Endodermal cell (in vitro differentiated cells): ENCODE results near the gene COL6A1. TPM values are rescaled to one million over a fixed set of nuclear protein-coding genes. Genes with fewer than 3 reads are reported as not detected.

ENCODE experiments used
- DNase-seq: peaks from one replicate; pipeline ENCODE4 v3.0.0-alpha.2; 2017
- H3K27ac ChIP-seq: 2 replicates; pipeline ENCODE4 v1.5.1; 2013; ENCODE audit warnings: mild to moderate bottlenecking, low read depth, low read length, moderate library complexity
- H3K27me3 ChIP-seq: 2 replicates; pipeline ENCODE4 v1.6.1; 2013; ENCODE audit warnings: mild to moderate bottlenecking, low read length, moderate library complexity; ENCODE audit not compliant: insufficient read depth, control insufficient read depth, poor library complexity, severe bottlenecking
- H3K36me3 ChIP-seq: 2 replicates; pipeline ENCODE4 v1.7.0; 2013; ENCODE audit warnings: mild to moderate bottlenecking, low read length, moderate library complexity; ENCODE audit not compliant: control insufficient read depth, insufficient read depth
- H3K4me1 ChIP-seq: one replicate; pipeline ENCODE4 v1.7.0; 2013; ENCODE audit warnings: low read length; ENCODE audit not compliant: control insufficient read depth, insufficient read depth
- H3K4me3 ChIP-seq: 2 replicates; pipeline ENCODE4 v1.5.1; 2013; ENCODE audit warnings: mild to moderate bottlenecking, low read length, moderate library complexity
- H3K9ac ChIP-seq: 2 replicates; pipeline ENCODE4 v1.6.1; 2013; ENCODE audit warnings: mild to moderate bottlenecking, low read length, moderate library complexity; ENCODE audit not compliant: poor library complexity, severe bottlenecking; ENCODE audit errors: extremely low read depth
- H3K9me3 ChIP-seq: 2 replicates; pipeline ENCODE4 v1.6.1; 2013; ENCODE audit warnings: mild to moderate bottlenecking, low read length, moderate library complexity; ENCODE audit not compliant: control insufficient read depth
- H3K27ac Mint-ChIP-seq: 2 replicates; pipeline ENCODE4 v1.8.0; 2020; ENCODE audit warnings: mixed read lengths
- H3K27me3 Mint-ChIP-seq: 2 replicates; pipeline ENCODE4 v1.8.0; 2021; ENCODE audit warnings: mild to moderate bottlenecking, mixed read lengths; ENCODE audit not compliant: insufficient read depth
- H3K36me3 Mint-ChIP-seq: 2 replicates; pipeline ENCODE4 v1.8.0; 2020; ENCODE audit warnings: low read depth, mixed read lengths
- H3K4me1 Mint-ChIP-seq: 2 replicates; pipeline ENCODE4 v1.8.0; 2020; ENCODE audit warnings: mixed read lengths
- H3K4me3 Mint-ChIP-seq: 2 replicates; pipeline ENCODE4 v1.8.0; 2020; ENCODE audit warnings: mild to moderate bottlenecking, moderate library complexity, mixed read lengths
- H3K9me3 Mint-ChIP-seq: 2 replicates; pipeline ENCODE4 v1.8.0; 2020; ENCODE audit warnings: mild to moderate bottlenecking, mixed read lengths
- CTCF ChIP-seq: fragments of 200-600 bp; sonication (generic); conservative IDR thresholded peaks from 2 replicates; pipeline ENCODE4 v1.5.0; 2021; ENCODE audit warnings: antibody characterized with exemption, mild to moderate bottlenecking
- WGBS, 2 experiments: methylation state at CpG; one replicate each; pipeline versions ENCODE4 v1.1.5 to v1.1.7; 2013; ENCODE audit warnings: missing lambda C conversion rate in 2 of 2, mixed read lengths in 1 of 2; ENCODE audit not compliant: insufficient coverage in 1 of 2, insufficient read length in 1 of 2; 5-methylcytosine and 5-hydroxymethylcytosine counted together
- total RNA-seq, 2 donors: library from RNA; stranded (reverse); fragmentation: NEBNext Ultra II Directional in 1 of 2; extraction: Animal tissue kit (Norgen Biotek cat#: 25700) in 1 of 2; gene quantifications; 2 replicates in 1 of 2; 3 replicates in 1 of 2; pipeline ENCODE4 v1.2.1, GENCODE V29; 2021

COL6A1 gene
- total RNA-seq, 2 donors from 2014 or later: 232 to 407 TPM

- Histone ChIP-seq H3K27ac (no peak overlapping the region), H3K27me3 (no peaks in the 10 kb centered on the region), H3K36me3 (no peaks in the 10 kb centered on the region), H3K9me3 (no peaks in the 10 kb centered on the region), H3K9ac (no peak overlapping the region), H3K4me1 (no peaks in the 10 kb centered on the region), H3K4me3 (no peak overlapping the region)
- WGBS, 2 experiments: 90 to 100% methylated on average over 2 to 3 of the region's 3 CpGs
- Mint-ChIP-seq H3K4me3 (no peak overlapping the region), H3K9me3 (no peaks in the 10 kb centered on the region), H3K4me1 (no peaks in the 10 kb centered on the region), H3K36me3 (no peaks in the 10 kb centered on the region), H3K27me3 (no peaks in the 10 kb centered on the region), H3K27ac (no peak overlapping the region)
- DNase-seq: no peak
- no peak for TF ChIP-seq CTCF
These were observed 47.0 kb upstream of the COL6A1 start for GRCh38 chr21:45934554-45934953.

- Histone ChIP-seq H3K27ac (no peak overlapping the region), H3K9ac (no peak overlapping the region), H3K4me1 (no peaks in the 10 kb centered on the region), H3K27me3 (no peaks in the 10 kb centered on the region), H3K4me3 (no peak overlapping the region), H3K9me3 (no peaks in the 10 kb centered on the region), H3K36me3 (no peaks in the 10 kb centered on the region)
- H3K36me3 Mint-ChIP-seq: no peaks in the 10 kb centered on the region
- TF ChIP-seq CTCF: no peak
- H3K4me3 Mint-ChIP-seq: no peak overlapping the region
- H3K4me1 Mint-ChIP-seq: no peaks in the 10 kb centered on the region
- DNase-seq: no peak
- no peaks in the 10 kb centered on the region for H3K9me3 Mint-ChIP-seq
- H3K27me3 Mint-ChIP-seq: no peaks in the 10 kb centered on the region
- no peak overlapping the region for H3K27ac Mint-ChIP-seq
- 81 to 95% methylated on average over 3 of the region's 3 CpGs for WGBS, 2 experiments
These were observed 45.9 kb upstream of the COL6A1 start for GRCh38 chr21:45935628-45936027.

- WGBS, 2 experiments: 92 to 96% methylated on average over 15 to 17 of the region's 17 CpGs
- no peak overlapping the region for H3K27ac Mint-ChIP-seq
- H3K9ac ChIP-seq: no peak overlapping the region
- H3K36me3 ChIP-seq: no peaks in the 10 kb centered on the region
- H3K4me1 ChIP-seq: no peaks in the 10 kb centered on the region
- no peak for DNase-seq
- no peaks in the 10 kb centered on the region for H3K9me3 Mint-ChIP-seq
- H3K4me1 Mint-ChIP-seq: no peaks in the 10 kb centered on the region
- H3K27me3 Mint-ChIP-seq: no peaks in the 10 kb centered on the region
- H3K4me3 ChIP-seq: no peak overlapping the region
- H3K27ac ChIP-seq: no peak overlapping the region
- no peak for TF ChIP-seq CTCF
- no peaks in the 10 kb centered on the region for H3K36me3 Mint-ChIP-seq
- H3K4me3 Mint-ChIP-seq: no peak overlapping the region
- H3K27me3 ChIP-seq: no peaks in the 10 kb centered on the region
- no peaks in the 10 kb centered on the region for H3K9me3 ChIP-seq
These were observed 43.7 kb upstream of the COL6A1 start for GRCh38 chr21:45937721-45938452.
